ENCODE data around the gene SCN9A. TPM values are rescaled to one million over a fixed set of nuclear protein-coding genes. Genes with fewer than 3 reads are reported as not detected.

SCN9A gene
- polyA plus RNA-seq, 1 donor from 2014 or later: 10.4 TPM

DNA sequence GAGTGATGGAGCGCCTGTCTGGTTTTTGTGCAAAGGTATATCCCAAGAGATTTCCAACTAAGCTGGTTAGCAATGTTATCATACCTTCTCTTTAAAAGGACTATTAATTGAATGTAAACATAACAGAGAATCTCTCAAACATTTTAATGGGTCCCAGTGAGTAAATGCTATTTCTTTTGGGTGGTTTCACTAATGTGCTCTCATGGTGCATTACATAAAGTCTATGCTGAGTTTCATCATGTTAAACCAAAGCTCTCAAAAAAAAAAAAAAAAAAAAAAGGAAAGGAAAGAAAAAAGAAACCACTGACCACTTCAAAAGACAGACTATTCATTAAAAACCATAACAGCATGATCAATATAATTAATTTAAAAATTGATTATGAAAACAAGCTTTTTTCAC is 128.8 kb downstream of the SCN9A start:
- H3K27ac ChIP-seq (ENCODE audit: low read length): no peak overlapping the region
- H3K4me2 ChIP-seq (ENCODE audit: low read length): no peak overlapping the region
- no peaks in the 10 kb centered on the region for H3F3A ChIP-seq (ENCODE audit: insufficient read depth, low read length, poor library complexity, severe bottlenecking)
- H3K36me3 ChIP-seq (ENCODE audit: insufficient read depth, low read length): no peaks in the 10 kb centered on the region
- no peaks in the 10 kb centered on the region for H3K27me3 ChIP-seq (ENCODE audit: insufficient read depth, low read depth, low read length)
- H3K4me3 ChIP-seq (ENCODE audit: low read length): no peak overlapping the region
- no peaks in the 10 kb centered on the region for H4K20me1 ChIP-seq (ENCODE audit: insufficient read depth)
- no peaks in the 10 kb centered on the region for H3K9me3 ChIP-seq (ENCODE audit: low read length)
- H3K9ac ChIP-seq (ENCODE audit: low read length): no peak overlapping the region
- TF ChIP-seq EZH2 (IDR thresholded peaks at IDR 0.05; ENCODE audit: borderline replicate concordance, insufficient read depth, low read length, poor library complexity, severe bottlenecking) (no peak), SMC3 (conservative IDR thresholded peaks at IDR 0.05; ENCODE audit: poor library complexity) (no peak), EP300 (conservative IDR thresholded peaks at IDR 0.05; ENCODE audit: poor library complexity, severe bottlenecking) (no peak), RAD21 (conservative IDR thresholded peaks at IDR 0.05) (no peak), MXI1 (conservative IDR thresholded peaks at IDR 0.05; ENCODE audit: poor library complexity, severe bottlenecking) (no peak), REST (IDR thresholded peaks at IDR 0.05; ENCODE audit: borderline replicate concordance) (no peak), POLR2AphosphoS5 (IDR thresholded peaks at IDR 0.05) (no peak), TAF1 (IDR thresholded peaks at IDR 0.05; ENCODE audit: low read depth) (no peak)
- TF ChIP-seq, protein P1, sequence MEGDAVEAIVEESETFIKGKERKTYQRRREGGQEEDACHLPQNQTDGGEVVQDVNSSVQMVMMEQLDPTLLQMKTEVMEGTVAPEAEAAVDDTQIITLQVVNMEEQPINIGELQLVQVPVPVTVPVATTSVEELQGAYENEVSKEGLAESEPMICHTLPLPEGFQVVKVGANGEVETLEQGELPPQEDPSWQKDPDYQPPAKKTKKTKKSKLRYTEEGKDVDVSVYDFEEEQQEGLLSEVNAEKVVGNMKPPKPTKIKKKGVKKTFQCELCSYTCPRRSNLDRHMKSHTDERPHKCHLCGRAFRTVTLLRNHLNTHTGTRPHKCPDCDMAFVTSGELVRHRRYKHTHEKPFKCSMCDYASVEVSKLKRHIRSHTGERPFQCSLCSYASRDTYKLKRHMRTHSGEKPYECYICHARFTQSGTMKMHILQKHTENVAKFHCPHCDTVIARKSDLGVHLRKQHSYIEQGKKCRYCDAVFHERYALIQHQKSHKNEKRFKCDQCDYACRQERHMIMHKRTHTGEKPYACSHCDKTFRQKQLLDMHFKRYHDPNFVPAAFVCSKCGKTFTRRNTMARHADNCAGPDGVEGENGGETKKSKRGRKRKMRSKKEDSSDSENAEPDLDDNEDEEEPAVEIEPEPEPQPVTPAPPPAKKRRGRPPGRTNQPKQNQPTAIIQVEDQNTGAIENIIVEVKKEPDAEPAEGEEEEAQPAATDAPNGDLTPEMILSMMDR (IDR thresholded peaks at IDR 0.05; ENCODE audit: poor library complexity, severe bottlenecking): no peak
- H3K79me2 ChIP-seq (replicated peaks; ENCODE audit: insufficient read depth, low read length): no peaks in the 10 kb centered on the region
- no peak overlapping the region for H2AFZ ChIP-seq (ENCODE audit: low read depth, low read length)
- no peaks in the 10 kb centered on the region for H3K9me2 ChIP-seq (ENCODE audit: insufficient read depth, low read length)

- Histone ChIP-seq H3F3A (ENCODE audit: insufficient read depth, low read length, poor library complexity, severe bottlenecking) (no peaks in the 10 kb centered on the region), H3K4me2 (ENCODE audit: low read length) (no peak overlapping the region), H3K36me3 (ENCODE audit: insufficient read depth, low read length) (no peaks in the 10 kb centered on the region), H4K20me1 (ENCODE audit: insufficient read depth) (no peaks in the 10 kb centered on the region), H3K4me3 (ENCODE audit: low read length) (no peak overlapping the region), H3K27ac (ENCODE audit: low read length) (no peak overlapping the region), H3K79me2 (replicated peaks; ENCODE audit: insufficient read depth, low read length) (no peaks in the 10 kb centered on the region), H2AFZ (ENCODE audit: low read depth, low read length) (no peak overlapping the region), H3K9me3 (ENCODE audit: low read length) (no peaks in the 10 kb centered on the region), H3K27me3 (ENCODE audit: insufficient read depth, low read depth, low read length) (no peaks in the 10 kb centered on the region), H3K9ac (ENCODE audit: low read length) (no peak overlapping the region), H3K9me2 (ENCODE audit: insufficient read depth, low read length) (no peaks in the 10 kb centered on the region)
- TF ChIP-seq SMC3 (conservative IDR thresholded peaks at IDR 0.05; ENCODE audit: poor library complexity) (no peak), TAF1 (IDR thresholded peaks at IDR 0.05; ENCODE audit: low read depth) (no peak), REST (IDR thresholded peaks at IDR 0.05; ENCODE audit: borderline replicate concordance) (no peak), EZH2 (IDR thresholded peaks at IDR 0.05; ENCODE audit: borderline replicate concordance, insufficient read depth, low read length, poor library complexity, severe bottlenecking) (no peak), MXI1 (conservative IDR thresholded peaks at IDR 0.05; ENCODE audit: poor library complexity, severe bottlenecking) (no peak), RAD21 (conservative IDR thresholded peaks at IDR 0.05) (no peak), EP300 (conservative IDR thresholded peaks at IDR 0.05; ENCODE audit: poor library complexity, severe bottlenecking) (no peak), POLR2AphosphoS5 (IDR thresholded peaks at IDR 0.05) (no peak)
- TF ChIP-seq, protein P1 (IDR thresholded peaks at IDR 0.05; ENCODE audit: poor library complexity, severe bottlenecking): no peak
These were observed 133.4 kb downstream of the SCN9A start for GRCh38 chr2:166242309-166242708.
